Mucosa of descending colon (tissue), 3 donors: Measurements from ENCODE around the gene LGI4. TPM values are rescaled to one million over a fixed set of nuclear protein-coding genes. Genes with fewer than 3 reads are reported as not detected.

Source experiments
- ATAC-seq: fragments of 200-7000 bp; cut with Tn5 transposase; one replicate; pipeline ENCODE4 v1.9.1; 2020; ENCODE audit warnings: mild to moderate bottlenecking, moderate library complexity
- DNase-seq, 3 donors: peaks; one replicate each; pipeline ENCODE4 v3.0.0-alpha.2; 2020
- H3K36me3 ChIP-seq: fragments of 200-600 bp; one replicate; pipeline ENCODE4 v1.8.0; 2021; ENCODE audit warnings: low read depth, mild to moderate bottlenecking
- H3K4me1 ChIP-seq: fragments of 200-600 bp; one replicate; pipeline ENCODE4 v1.8.0; 2021; ENCODE audit warnings: low read depth, mild to moderate bottlenecking
- H3K4me3 ChIP-seq: fragments of 200-600 bp; one replicate; pipeline ENCODE4 v1.8.0; 2021; ENCODE audit warnings: mild to moderate bottlenecking
- H3K9me3 ChIP-seq: fragments of 200-600 bp; one replicate; pipeline ENCODE4 v1.8.0; 2021; ENCODE audit warnings: mild to moderate bottlenecking
- intact Hi-C, 2 donors: fragments of 100-400 bp; cut with DNase I in 1 of 2; cut with micrococcal nuclease in 1 of 2; formaldehyde crosslinking; loops; one replicate each; pipeline versions ENCODE4 v1.11.0 to v1.11.1; 2022; cut with DNase I, micrococcal nuclease
- total RNA-seq, 3 donors: library from RNA; stranded (reverse); fragmentation: NEBNext Ultra II Directional in 2 of 3; extraction: Animal tissue kit (Norgen Biotek cat#: 25700) in 2 of 3; gene quantifications; one replicate each; pipeline versions ENCODE4 v1.2.1 to v1.2.4, GENCODE V29; 2021 to 2023
- TF ChIP-seq, protein P1 (sequence below): fragments of 200-600 bp; IDR thresholded peaks from one replicate; pipeline ENCODE4 v1.8.0; 2022; ENCODE audit warnings: antibody characterized with exemption, mild to moderate bottlenecking
- donor health status: DM: no; HTN: no; CAD: no; lungs with moderate emphysema.
- donor health status: DM: no; HTN: no; CAD: no.
- donor health status: DM: no; HTN: yes; CAD: no.

The LGI4 gene
- total RNA-seq, 3 donors from 2014 or later, result 14.1 to 38.8 (median 31.1) TPM

DNA sequence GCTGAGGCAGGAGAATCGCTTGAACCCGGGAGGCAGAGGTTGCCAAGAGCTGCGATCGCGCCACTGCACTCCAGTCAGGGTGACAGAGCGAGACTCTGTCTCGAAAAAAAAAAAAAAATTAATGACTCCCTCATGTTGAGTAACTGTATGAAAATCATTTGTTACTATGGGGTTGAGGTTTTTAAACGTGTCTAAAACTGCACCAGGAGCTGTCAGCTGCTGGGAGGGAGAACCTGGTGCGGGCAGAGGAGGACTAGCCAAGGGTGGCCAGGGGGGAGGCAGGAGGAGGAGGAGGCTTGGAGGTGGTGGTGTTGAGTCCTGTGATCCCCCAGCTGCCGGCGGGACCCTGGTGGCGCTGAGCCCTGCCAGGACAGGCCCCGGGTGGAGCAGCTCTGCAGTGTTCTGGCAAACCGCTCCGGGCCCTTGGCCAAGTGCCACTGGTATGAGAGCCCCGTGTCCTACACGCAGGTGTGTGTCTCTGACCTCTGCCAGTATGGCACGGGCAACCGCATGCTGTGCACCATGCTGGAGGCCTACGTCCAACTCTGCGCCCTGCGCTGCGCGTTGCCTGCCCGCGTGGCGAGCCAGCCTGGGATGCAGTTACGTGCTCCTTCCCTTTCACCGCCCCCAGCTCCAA is 36.3 kb downstream of the LGI4 start:
- intact Hi-C loops, result no loop called here
- no peaks in the 10 kb centered on the region for H3K36me3 ChIP-seq
- TF ChIP-seq, protein P1, sequence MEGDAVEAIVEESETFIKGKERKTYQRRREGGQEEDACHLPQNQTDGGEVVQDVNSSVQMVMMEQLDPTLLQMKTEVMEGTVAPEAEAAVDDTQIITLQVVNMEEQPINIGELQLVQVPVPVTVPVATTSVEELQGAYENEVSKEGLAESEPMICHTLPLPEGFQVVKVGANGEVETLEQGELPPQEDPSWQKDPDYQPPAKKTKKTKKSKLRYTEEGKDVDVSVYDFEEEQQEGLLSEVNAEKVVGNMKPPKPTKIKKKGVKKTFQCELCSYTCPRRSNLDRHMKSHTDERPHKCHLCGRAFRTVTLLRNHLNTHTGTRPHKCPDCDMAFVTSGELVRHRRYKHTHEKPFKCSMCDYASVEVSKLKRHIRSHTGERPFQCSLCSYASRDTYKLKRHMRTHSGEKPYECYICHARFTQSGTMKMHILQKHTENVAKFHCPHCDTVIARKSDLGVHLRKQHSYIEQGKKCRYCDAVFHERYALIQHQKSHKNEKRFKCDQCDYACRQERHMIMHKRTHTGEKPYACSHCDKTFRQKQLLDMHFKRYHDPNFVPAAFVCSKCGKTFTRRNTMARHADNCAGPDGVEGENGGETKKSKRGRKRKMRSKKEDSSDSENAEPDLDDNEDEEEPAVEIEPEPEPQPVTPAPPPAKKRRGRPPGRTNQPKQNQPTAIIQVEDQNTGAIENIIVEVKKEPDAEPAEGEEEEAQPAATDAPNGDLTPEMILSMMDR, result no peak
- H3K9me3 ChIP-seq, result no peaks in the 10 kb centered on the region
- H3K4me3 ChIP-seq, result no peak overlapping the region
- no peaks in the 10 kb centered on the region for H3K4me1 ChIP-seq
- DNase-seq (no peak), ATAC-seq (peak; percentile 24)

DNA sequence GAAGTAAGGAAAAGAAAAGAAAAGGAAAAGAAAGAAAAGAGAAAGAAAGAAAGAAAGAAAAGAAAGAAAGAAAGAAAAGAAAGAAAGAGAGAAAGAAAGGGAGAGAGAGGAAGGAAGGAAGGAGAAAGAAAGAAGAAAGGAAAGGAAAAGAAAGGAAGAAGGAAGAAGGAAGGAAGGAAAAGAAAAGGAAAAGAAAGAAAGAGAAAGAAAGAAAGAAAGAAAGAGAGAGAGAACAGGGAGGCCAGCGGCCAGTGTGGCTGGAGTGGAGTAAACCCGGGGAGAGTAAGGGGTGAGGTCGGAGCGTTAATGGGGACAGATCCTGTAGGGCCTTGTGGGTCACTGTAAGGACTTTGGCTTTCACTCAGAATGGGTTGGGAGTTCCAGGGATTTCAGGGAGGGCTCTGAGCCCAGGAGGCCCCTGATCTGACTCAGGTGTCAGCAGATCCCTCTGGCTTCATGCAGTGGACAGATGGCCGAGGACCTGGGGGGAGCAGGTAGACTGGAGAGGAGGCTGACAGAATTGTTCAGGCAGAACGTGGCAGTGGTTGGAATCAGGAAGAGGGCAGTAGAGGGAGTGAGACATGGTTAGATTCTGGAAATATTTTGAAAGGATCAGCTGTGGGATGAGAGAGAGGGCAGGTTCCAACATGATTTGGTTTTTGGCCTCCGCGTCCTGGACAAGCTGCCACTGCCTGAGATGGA is 39.0 kb downstream of the LGI4 start:
- intact Hi-C loops, result no loop called here
- Histone ChIP-seq H3K4me3 (no peak overlapping the region), H3K36me3 (no peaks in the 10 kb centered on the region), H3K9me3 (no peaks in the 10 kb centered on the region), H3K4me1 (no peaks in the 10 kb centered on the region)
- ATAC-seq (no peak), DNase-seq (no peak)
- TF ChIP-seq, protein P1, result no peak

DNA sequence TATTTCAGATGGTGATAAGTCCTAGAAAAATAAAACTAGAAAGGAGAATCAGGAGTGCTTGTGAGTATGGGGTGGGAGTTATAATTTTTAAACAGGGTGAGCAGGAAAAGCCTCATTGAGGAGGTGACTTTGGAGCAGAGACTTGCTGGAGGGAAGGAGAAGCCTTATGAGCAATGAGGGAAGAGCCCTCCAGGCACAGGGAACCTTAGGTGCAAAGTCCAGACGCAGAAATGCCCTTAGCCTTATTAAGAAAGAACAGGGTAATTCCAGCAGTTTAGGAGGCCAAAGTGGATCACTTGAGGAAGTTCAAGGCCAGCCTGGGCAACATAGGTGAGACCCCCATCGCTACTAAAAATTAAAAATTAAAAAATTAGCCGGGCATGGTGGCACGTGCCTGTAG is 40.2 kb downstream of the LGI4 start:
- no peaks in the 10 kb centered on the region for H3K36me3 ChIP-seq
- DNase-seq (no peak), ATAC-seq (no peak)
- TF ChIP-seq, protein P1, result no peak
- no peak overlapping the region for H3K4me3 ChIP-seq
- H3K4me1 ChIP-seq, result peaks cover 3% of the 10 kb centered on the region
- intact Hi-C loops, result no loop called here
- no peaks in the 10 kb centered on the region for H3K9me3 ChIP-seq

DNA sequence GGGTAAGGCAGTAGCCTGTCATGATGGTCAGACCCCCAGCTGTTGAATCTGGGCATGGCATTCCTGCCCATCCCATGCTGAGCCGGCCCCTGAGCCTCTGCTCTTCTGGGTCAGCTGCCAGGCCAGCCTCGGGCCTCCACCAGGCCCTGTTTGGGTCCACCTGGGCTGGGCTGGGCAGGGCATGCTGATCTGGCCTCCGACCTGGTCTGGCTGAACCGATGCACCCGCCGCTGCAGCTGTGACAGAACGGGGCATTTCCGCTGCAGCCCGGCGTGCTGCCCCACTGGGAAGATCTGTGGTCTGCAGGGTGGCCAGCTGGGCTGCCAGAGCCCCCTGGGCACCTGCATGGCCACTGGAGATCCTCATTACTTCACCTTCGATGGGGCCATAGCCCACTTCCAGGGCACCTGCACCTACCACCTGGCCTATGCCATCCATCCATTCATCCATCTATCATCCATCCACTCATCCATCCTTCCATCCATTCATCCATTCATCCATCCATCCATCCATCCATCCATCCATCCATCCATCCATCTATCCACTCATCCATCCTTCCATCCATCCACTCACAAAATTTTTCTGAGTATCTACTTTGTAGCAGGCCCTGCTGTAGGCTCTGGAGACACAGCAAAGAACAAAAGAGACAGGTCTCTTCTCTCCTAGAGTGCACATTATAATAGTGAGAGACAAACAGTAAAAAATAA is 40.8 kb downstream of the LGI4 start:
- intact Hi-C loops, result no loop called here
- H3K9me3 ChIP-seq, result no peaks in the 10 kb centered on the region
- ATAC-seq (no peak), DNase-seq (peak in 1 of 3 donors; percentile 3)
- TF ChIP-seq, protein P1, result no peak
- H3K36me3 ChIP-seq, result no peaks in the 10 kb centered on the region
- H3K4me3 ChIP-seq, result no peak overlapping the region
- H3K4me1 ChIP-seq, result peaks cover 3% of the 10 kb centered on the region

DNA sequence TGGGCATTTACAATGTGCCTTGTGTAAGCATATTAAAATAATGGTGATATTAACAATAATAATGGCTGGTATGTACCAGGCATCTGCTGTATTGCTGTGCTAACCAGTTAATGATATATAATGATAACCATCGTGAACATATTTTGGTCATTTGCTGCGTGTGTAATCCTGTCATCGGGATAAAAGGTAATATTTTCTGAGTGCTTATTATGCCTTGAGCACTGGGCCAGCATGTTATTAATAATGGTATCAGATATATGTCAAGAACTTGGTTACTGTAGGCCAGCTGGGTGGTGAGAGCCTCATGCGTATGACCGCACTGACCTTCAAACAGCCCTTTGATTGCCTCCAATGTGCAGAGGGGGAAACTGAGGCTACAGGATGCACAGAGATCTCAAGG is 41.4 kb downstream of the LGI4 start:
- TF ChIP-seq, protein P1, result no peak
- Histone ChIP-seq H3K4me1 (peaks cover 3% of the 10 kb centered on the region), H3K4me3 (no peak overlapping the region), H3K9me3 (no peaks in the 10 kb centered on the region), H3K36me3 (no peaks in the 10 kb centered on the region)
- intact Hi-C loops, result no loop called here
- DNase-seq, result no peak
- no peak for ATAC-seq
